H1 (cell line): Measurements from ENCODE around the gene DDHD1. TPM values are rescaled to one million over a fixed set of nuclear protein-coding genes. Genes with fewer than 3 reads are reported as not detected.

Experiments
- CHD7 ChIP-seq: fragments of 300-600 bp; sonication (generic); IDR thresholded peaks from 2 replicates; pipeline ENCODE4 v1.7.1; 2012; ENCODE audit warnings: low read length, moderate library complexity, mild to moderate bottlenecking, inconsistent platforms; ENCODE audit not compliant: insufficient replicate concordance
- RXRA ChIP-seq: IDR thresholded peaks from 2 replicates; pipeline ENCODE4 v1.6.1; 2011; ENCODE audit warnings: low read depth, mild to moderate bottlenecking, low read length, moderate library complexity; ENCODE audit not compliant: insufficient read depth
- polyA plus RNA-seq, 7 experiments: library from polyadenylated mRNA; depleted of rRNA in 3 of 7; stranded (reverse) in 5 of 7; unstranded in 2 of 7; fragments of >200 nt in 5 of 7; fragments of 200-250 nt in 2 of 7; gene quantifications; 1 replicate in 5 of 7; 2 replicates in 1 of 7; 4 replicates in 1 of 7; pipeline versions ENCODE4 v1.2.1 to v1.2.3, GENCODE V29; 2011 to 2013; ENCODE audit warnings: missing spikeins in 2 of 7, mixed read lengths in 2 of 7
- total RNA-seq: library from RNA; stranded (reverse); fragmentation: NEBNext Ultra II Directional; extraction: Animal tissue kit (Norgen Biotek cat#: 25700); gene quantifications from 2 replicates; pipeline ENCODE4 v1.2.1, GENCODE V29; 2021

Gene DDHD1
- total and polyA plus RNA-seq, 2 of the 8 experiments (the other 6 are each of a cell fraction or from before 2014, with no cell fraction given) = 3.6 to 16.0 TPM

GRCh38 chr14:53127832-53128231 is 25.3 kb downstream of the DDHD1 start (continued):
- TF ChIP-seq CHD7 (no peak), RXRA (no peak)
